HG02938 (cell line): ENCODE results near the gene MEF2A.
"Not testable (repeated sequence)": the region's sequence is repeated elsewhere in the genome, so short reads cannot be mapped to it uniquely, and the experiment has no call there.

Experiments used
- ATAC-seq: cut with Tn5 transposase; IDR thresholded peaks from one replicate; pipeline ENCODE4 v1.9.1; 2021; ENCODE audit warnings: mild to moderate bottlenecking, moderate library complexity; ENCODE audit not compliant: unreplicated experiment

Gene MEF2A

GRCh38 chr15:99722406-99722805 lies 156.6 kb downstream of the MEF2A start:
- no peak for ATAC-seq

GRCh38 chr15:99726333-99726732 lies 160.5 kb downstream of the MEF2A start:
- ATAC-seq = no peak

GRCh38 chr15:99727330-99727729 lies 161.5 kb downstream of the MEF2A start:
- ATAC-seq = no peak

GRCh38 chr15:99727733-99728132 lies 161.9 kb downstream of the MEF2A start:
- no peak for ATAC-seq

GRCh38 chr15:99728916-99729315 lies 163.1 kb downstream of the MEF2A start:
- no peak for ATAC-seq

- no peak for ATAC-seq
Measured at GRCh38 chr15:99729327-99729726, 163.5 kb downstream of the MEF2A start.

GRCh38 chr15:99729920-99730319 lies 164.1 kb downstream of the MEF2A start:
- ATAC-seq = no peak

GRCh38 chr15:99731336-99732123 lies 165.7 kb downstream of the MEF2A start:
- ATAC-seq = no peak

- no peak for ATAC-seq
Measured at GRCh38 chr15:99732124-99732750, 166.5 kb downstream of the MEF2A start.

GRCh38 chr15:99732751-99733267 lies 167.0 kb downstream of the MEF2A start:
- ATAC-seq = peak; percentile 23

- peak; percentile 98 for ATAC-seq
Measured at GRCh38 chr15:99733268-99734039, 167.7 kb downstream of the MEF2A start, which contains the start of gene LYSMD4. Gene LYSMD4 (minus strand): TSS chr15:99733437. CDS start chr15:99731999, 1,438 bp downstream.

- not testable (repeated sequence) for ATAC-seq
Measured at GRCh38 chr15:99734040-99734291, 168.2 kb downstream of the MEF2A start.

GRCh38 chr15:99734575-99734974 lies 168.8 kb downstream of the MEF2A start:
- ATAC-seq = no peak

- no peak for ATAC-seq
Measured at GRCh38 chr15:99735868-99736267, 170.1 kb downstream of the MEF2A start.

GRCh38 chr15:99736702-99737101 lies 170.9 kb downstream of the MEF2A start:
- ATAC-seq = no peak

- no peak for ATAC-seq
Measured at GRCh38 chr15:99738021-99738847, 172.4 kb downstream of the MEF2A start.

- ATAC-seq = no peak
Measured at GRCh38 chr15:99741835-99742234, 176.1 kb downstream of the MEF2A start.

- no peak for ATAC-seq
Measured at GRCh38 chr15:99744142-99744541, 178.4 kb downstream of the MEF2A start.

GRCh38 chr15:99745370-99746086 lies 179.7 kb downstream of the MEF2A start:
- ATAC-seq = no peak

- ATAC-seq = no peak
Measured at GRCh38 chr15:99749386-99749785, 183.6 kb downstream of the MEF2A start.
